ENCODE results near the gene MEP1B.
"Not testable (repeated sequence)": the region's sequence is repeated elsewhere in the genome, so short reads cannot be mapped to it uniquely, and the experiment has no call there.

MEP1B gene

DNA sequence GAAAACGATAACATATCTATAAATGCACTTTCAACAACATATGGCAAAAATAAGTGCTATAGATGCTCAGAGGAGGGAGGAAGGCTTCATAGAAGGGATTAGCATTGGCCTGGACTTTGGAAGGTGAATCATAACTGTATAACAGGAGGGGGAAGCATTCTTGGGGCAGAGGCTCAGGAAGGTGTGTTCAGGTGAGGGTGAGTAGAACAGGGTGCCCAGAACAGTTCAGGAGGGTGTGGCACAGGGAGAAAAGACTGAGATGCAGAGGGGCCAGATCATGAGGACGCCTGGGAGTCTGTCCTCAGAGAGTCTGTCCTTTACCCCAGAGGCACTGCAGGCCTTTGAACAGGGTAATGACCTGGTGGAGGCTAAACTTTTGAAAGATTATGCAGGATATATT is 29.3 kb upstream of the MEP1B start:
- TF ChIP-seq, protein P1, sequence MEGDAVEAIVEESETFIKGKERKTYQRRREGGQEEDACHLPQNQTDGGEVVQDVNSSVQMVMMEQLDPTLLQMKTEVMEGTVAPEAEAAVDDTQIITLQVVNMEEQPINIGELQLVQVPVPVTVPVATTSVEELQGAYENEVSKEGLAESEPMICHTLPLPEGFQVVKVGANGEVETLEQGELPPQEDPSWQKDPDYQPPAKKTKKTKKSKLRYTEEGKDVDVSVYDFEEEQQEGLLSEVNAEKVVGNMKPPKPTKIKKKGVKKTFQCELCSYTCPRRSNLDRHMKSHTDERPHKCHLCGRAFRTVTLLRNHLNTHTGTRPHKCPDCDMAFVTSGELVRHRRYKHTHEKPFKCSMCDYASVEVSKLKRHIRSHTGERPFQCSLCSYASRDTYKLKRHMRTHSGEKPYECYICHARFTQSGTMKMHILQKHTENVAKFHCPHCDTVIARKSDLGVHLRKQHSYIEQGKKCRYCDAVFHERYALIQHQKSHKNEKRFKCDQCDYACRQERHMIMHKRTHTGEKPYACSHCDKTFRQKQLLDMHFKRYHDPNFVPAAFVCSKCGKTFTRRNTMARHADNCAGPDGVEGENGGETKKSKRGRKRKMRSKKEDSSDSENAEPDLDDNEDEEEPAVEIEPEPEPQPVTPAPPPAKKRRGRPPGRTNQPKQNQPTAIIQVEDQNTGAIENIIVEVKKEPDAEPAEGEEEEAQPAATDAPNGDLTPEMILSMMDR (IDR thresholded peaks at IDR 0.05; ENCODE audit: low read depth, low read length, missing control alignments), result no peak
- no peak overlapping the region for H3K4me3 ChIP-seq (replicated peaks; ENCODE audit: low read depth, low read length)
- no peak for DNase-seq (ENCODE audit: extremely low read depth, low read depth)

- no peak for DNase-seq (ENCODE audit: extremely low read depth, low read depth)
- TF ChIP-seq, protein P1 (IDR thresholded peaks at IDR 0.05; ENCODE audit: low read depth, low read length, missing control alignments), result no peak
- H3K4me3 ChIP-seq (replicated peaks; ENCODE audit: low read depth, low read length), result no peak overlapping the region
Observed at GRCh38 chr18:32167980-32168730, 21.7 kb upstream of the MEP1B start.

- H3K4me3 ChIP-seq (replicated peaks; ENCODE audit: low read depth, low read length), result no peak overlapping the region
- TF ChIP-seq, protein P1 (IDR thresholded peaks at IDR 0.05; ENCODE audit: low read depth, low read length, missing control alignments), result no peak
- no peak for DNase-seq (ENCODE audit: extremely low read depth, low read depth)
Observed at GRCh38 chr18:32173654-32174053, 16.2 kb upstream of the MEP1B start.

GRCh38 chr18:32174719-32175118 is 15.1 kb upstream of the MEP1B start:
- TF ChIP-seq, protein P1 (IDR thresholded peaks at IDR 0.05; ENCODE audit: low read depth, low read length, missing control alignments), result no peak
- DNase-seq (ENCODE audit: extremely low read depth, low read depth), result no peak
- H3K4me3 ChIP-seq (replicated peaks; ENCODE audit: low read depth, low read length), result no peak overlapping the region

- no peak overlapping the region for H3K4me3 ChIP-seq (replicated peaks; ENCODE audit: low read depth, low read length)
- TF ChIP-seq, protein P1 (IDR thresholded peaks at IDR 0.05; ENCODE audit: low read depth, low read length, missing control alignments), result no peak
- no peak for DNase-seq (ENCODE audit: extremely low read depth, low read depth)
Observed at GRCh38 chr18:32175265-32175664, 14.6 kb upstream of the MEP1B start.

- DNase-seq (ENCODE audit: extremely low read depth, low read depth), result not testable (repeated sequence)
Observed at GRCh38 chr18:32176745-32177144, 13.1 kb upstream of the MEP1B start.

GRCh38 chr18:32177530-32177929 is 12.3 kb upstream of the MEP1B start:
- no peak for DNase-seq (ENCODE audit: extremely low read depth, low read depth)
- H3K4me3 ChIP-seq (replicated peaks; ENCODE audit: low read depth, low read length), result no peak overlapping the region
- TF ChIP-seq, protein P1 (IDR thresholded peaks at IDR 0.05; ENCODE audit: low read depth, low read length, missing control alignments), result no peak

More at GRCh38 chr18:32176745-32177144, 13.1 kb upstream of the MEP1B start:
- H3K4me3 ChIP-seq (replicated peaks; ENCODE audit: low read depth, low read length), result not testable (repeated sequence)

All from HFF-Myc (cell line).